Ecto neural progenitor cell (in vitro differentiated cells): Measurements from ENCODE around the gene KCNQ5.
"Not testable (repeated sequence)": the region's sequence is repeated elsewhere in the genome, so short reads cannot be mapped to it uniquely, and the experiment has no call there.

ENCODE experiments used
- DNase-seq: peaks from one replicate; pipeline ENCODE4 v3.0.0-alpha.2; 2018; ENCODE audit warnings: low spot score

The KCNQ5 gene

DNA sequence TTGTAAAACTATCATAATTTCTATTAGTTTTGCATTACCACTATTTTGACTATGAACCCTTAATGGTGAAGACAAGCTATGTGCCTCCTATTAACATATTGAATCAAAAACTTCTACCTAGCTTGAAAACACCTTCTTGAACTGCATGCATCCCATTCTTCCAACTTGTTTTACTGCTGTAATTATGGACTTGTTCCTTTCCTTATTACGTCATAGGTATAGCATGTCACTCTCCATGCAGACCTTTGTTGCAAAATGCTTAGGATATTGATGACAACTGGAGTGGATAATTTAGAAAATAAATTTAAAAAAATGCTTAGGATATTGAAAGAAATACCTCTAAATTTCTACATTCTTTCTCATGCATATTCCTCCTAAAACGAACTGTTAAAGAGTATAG is 219.3 kb downstream of the KCNQ5 start:
- no peak for DNase-seq

DNA sequence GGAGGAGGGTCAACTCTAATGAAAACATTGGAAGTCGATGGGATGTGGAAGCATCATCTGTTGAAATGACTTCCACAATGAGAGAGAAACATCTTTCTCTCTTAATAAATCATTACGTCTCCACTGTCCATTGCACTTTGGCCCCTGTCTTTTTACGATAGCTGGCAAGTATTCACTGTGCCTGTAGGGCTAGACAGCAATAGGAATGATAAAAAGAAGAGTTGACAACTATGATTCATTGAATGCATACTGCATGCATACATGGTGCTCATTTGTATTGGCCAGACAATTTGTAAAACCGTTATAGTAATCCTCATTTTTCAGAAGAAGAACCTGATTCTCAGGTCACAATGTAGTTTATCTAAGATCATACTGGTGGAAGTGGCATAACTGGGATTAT is 220.3 kb downstream of the KCNQ5 start:
- no peak for DNase-seq

DNA sequence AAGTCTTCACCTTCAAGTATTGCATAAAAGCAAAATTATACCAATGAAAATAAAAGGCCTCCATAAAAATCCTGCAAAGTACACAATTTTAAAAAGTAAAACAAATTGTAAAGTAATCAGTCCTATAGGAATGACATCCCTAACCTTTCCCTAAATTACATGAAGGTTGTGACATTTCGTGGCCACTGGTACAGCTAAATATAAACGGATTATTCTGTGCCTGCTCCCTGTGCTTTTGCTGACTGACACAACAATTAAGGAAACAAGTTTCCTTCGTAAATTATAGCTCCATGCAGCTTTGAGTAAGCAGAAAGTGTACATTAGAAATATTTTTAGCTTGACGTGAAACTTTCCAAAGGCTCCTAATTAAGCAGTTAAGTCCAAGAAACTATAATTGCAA is 222.8 kb downstream of the KCNQ5 start:
- no peak for DNase-seq

DNA sequence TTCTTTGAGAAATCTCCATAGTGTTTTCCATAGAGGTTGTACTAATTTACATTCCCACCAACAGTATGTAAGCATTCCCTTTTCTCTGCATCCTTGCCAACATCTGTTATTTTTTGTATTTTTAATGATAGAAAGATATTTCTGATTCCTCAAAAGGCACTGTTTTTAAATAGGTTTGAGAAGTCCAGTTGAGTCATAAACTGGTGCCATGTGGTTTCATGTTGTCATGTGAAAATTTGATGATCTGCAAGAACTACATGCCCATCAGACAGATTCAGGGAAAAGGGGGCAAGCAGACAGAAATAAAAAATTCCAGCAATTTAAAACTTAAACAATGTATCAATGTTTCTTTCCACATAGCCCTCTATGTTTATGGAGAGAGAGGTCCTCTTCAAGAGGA is 227.5 kb downstream of the KCNQ5 start:
- DNase-seq = no peak

DNA sequence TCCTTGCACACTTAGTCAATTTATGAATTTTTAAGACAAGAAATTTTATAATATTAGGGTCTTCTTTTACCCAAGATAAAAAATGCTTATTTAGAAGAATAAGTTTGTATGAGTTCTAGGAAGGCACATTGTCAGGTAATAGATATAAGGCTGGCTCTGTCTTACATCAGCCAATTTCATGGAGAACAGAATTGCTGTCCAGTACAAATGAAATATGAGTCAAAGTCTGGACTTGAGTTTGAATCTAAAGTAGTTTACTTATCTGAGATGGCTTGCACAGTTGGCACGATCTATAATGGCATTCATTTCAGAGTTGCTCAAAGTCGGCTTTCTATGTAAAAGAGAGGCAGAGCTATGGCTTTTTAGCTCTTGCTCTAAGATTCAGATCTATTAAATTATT is 228.2 kb downstream of the KCNQ5 start:
- DNase-seq = no peak

DNA sequence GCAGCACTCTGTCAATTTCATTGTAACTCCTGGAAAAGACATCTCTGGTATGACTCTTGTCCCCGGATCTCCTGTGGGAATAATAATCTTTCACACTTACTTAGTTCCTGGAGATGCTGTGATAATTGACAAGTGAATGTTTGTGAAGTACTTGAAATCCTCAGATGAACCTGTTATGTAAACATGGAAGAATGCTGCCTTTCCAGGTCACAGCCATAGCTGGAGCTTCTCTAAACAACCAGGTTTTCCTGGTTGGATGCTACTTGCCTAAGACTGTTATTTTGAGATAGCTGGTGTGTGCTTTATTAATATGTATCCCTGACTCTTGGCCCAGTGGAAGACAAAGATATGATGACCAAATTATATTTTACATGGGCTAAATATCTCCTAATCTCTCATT is 228.6 kb downstream of the KCNQ5 start:
- no peak for DNase-seq

DNA sequence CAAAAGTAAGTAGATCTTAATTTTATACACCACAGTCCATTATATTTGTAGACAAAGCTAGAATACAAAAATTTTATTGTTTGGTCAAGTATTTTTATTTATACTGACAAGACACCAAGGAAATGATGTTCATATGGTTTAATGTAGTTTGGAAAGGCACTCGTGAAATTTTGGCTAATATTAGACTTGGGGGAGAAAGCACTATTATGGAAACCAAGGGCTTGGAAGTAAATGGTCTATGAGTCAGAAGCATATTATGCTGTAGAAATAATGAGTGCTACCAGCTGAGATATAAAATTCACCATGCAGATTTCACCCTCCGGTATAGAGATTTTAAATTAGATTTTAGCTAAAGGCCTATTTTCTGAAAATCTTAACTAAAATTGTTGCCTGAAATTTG is 233.6 kb downstream of the KCNQ5 start:
- DNase-seq = no peak

DNA sequence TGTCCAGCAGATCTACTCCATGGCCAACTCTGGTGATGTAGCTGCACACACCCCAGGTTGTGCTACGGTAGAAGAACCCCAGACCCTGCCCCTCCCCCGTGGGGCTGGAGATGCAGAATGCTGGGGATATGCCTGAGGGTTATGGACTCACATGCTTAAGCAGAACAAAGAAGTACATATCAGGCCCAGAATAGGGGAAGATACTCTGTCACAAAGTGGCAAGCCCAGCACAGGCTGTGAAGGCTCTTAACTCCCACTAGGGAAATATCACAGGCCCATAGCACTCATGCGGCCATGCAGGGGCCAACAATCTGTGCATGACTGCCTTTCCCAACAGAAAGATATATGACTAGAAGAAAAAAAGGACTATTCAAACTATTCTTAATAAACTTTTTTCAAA is 234.9 kb downstream of the KCNQ5 start:
- no peak for DNase-seq

DNA sequence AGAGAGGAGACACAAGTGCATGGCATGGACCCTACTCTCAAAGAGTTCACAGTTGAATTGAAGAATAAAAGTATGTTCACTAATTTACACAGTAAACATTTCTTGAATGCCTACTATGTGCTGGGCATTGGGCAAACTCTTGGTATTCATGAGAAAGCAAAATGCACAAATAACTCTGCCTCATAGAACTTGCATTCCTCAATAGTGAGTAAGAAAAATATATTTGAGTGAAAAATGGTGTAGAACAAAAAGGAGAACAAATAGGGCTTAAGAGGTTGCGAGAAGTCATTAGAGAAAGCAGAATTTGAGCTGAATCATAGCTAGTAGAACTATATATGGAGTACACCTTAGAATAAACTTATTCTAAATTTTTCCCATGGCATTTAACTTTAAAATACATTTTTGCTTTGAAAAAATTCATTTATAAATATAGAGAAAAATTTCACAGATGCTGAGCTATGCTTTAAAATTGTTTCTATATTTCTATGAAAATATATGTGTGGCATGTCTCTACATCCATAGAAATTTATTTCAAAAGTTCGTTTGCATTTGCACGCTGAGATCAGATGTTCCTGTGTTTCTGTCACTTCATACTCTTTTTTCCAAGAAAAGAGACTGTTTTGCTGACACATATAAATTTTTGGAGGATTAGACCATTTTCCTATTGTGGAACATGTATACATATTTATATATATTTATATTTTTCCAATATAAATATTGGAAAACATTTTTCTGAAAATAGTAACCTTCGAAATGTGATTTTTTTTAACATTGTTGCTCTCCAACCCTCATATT is 236.1 kb downstream of the KCNQ5 start:
- no peak for DNase-seq

DNA sequence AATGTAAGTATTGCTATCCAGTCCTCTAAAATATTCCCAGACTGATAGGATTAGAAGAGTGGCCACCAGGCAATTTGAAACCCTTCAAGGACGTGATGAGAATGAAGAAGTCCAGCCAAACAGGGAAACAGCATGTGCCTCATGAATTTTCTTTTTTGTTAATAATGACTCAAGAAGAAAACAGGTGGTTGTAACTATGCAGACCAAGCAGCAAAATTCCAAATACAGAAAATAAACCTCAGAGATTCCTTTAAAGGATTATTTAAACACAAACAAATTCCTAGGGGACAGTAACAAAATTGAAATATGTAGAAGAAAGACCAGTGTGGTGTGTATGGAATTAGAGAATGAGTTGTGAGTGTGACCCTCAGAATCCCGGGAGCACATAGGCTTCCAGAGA is 239.2 kb downstream of the KCNQ5 start:
- DNase-seq = no peak

DNA sequence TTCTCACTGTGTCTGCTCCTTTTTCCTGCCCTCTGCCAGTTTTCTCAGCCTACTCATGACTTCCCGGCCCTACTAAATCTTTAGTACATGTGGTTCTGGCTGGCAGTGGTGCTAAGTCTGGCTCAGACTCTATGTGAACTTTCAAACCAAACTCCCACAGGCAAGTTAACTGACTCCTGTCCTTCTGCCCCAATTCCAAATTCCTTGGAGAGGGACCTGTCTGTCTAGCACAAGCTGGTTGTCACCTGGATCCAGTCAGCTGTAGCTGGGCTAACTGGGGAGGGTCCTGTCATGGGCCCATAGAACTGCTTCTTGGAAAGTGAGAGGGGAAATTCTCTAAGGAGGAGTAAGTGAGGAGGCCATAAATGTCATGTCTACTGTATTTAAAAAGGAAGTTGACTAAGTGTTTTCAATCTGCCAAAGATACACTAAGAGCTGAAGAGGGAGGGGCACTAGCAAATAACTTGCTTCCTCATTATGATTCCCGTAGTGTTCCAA is 240.1 kb downstream of the KCNQ5 start:
- no peak for DNase-seq

DNA sequence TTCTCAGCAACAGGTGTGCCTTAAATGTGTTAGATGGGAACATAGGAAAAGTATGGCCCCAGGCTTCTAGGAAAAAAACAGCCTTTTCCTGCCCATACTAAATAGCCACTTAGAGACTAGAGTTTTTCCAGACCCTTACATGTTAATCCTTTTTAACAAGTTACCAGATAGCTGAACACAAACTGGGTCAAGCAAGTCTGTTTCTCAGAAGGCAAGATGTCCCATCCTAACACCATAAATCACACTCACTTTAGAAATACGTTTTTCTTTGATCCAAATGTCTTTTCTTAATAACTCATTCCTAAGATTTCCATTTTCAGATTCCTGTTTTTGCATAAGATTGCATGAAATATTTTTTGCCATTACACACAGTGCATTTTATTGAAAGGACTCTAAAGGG is 241.3 kb downstream of the KCNQ5 start:
- no peak for DNase-seq

DNA sequence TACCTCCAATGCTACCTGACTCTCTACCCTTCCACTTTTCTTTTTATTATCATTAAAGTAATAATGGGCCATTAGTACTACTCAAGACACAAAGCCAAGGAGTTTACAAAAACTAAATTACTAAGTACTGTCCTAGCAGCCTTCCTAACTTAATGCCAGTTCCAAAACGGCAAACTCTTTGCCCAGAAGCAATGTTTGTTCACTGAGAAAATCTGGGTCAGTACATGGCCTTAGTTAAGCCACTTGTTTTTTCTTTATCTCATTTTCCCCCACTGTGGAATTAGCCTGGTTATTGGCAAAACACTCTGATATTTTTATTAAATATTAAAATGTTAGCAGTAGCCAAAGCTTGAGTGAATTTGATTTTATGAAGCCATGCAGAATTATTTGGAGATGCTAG is 242.4 kb downstream of the KCNQ5 start:
- no peak for DNase-seq

DNA sequence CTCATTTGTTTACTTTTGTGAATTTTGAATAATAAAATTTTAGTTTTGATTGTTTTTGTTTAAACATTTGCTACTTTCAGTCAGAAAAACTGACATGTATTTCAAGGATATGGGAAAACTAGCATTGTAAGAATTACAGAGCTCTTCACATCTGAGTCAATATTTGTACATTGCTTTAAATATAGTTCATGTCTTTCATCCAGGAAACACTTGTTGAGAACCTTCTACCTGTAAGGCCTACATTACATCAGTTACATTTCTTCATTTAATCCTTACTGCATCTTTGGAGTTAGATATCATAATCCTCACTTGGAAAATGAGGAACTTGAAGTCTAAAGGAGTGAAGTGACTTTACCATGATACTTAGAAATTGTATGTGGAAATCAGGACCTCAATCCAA is 242.9 kb downstream of the KCNQ5 start:
- DNase-seq = no peak

DNA sequence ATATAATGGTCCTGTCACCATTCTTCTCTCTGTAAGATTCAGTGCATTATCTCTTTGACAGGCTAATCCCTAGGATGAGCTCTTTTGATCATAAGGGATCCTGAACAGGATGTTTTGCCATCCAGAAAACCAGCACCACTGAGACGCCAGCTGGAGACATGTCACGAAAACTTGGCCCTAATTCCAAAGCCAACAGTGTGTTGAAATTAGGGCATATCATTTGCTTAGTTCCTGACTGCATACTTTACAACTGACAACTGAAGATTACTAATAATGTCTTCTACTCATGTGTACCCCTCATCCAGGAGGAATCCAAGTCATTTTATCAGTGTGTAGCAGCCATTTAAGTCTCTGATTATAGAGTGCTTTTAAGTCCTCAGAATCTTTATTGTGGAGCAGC is 243.6 kb downstream of the KCNQ5 start:
- no peak for DNase-seq

DNA sequence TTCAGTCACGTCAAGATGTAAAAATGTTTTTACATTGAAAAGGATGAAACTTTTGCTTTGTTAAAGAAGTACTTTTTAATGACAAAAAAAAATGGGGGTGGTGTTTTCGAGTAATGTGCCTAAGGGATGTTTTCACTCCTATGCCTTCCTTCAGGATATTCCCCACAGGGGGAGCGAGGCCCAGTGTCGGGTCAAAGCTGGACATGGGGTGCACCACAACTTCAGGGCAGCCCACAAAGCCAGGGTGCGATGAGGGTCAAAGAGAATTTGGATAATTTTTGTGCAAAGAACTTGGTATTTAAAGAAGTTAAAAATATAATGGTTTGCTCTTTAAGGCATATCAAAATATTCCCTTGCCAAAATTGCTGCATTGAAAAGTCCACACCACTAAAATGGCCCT is 247.8 kb downstream of the KCNQ5 start:
- no peak for DNase-seq

DNA sequence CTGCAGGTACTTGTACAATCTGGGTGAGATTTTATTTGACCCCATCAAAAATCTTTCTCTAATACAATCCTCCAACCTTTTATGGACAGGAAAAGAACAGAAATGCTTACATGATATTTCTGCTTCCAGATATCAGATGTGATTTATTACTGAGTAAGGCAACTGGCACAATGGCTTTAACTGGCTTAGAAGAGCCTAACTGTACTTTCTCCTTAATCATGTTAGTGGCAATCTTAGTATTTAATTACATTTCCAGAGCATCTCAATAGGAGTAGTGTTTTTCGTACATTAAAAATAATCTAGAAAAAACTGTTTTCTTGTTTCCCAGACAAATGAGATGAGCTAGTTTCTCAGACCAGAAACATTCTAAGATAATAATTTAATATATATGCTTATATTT is 251.6 kb downstream of the KCNQ5 start:
- no peak for DNase-seq

DNA sequence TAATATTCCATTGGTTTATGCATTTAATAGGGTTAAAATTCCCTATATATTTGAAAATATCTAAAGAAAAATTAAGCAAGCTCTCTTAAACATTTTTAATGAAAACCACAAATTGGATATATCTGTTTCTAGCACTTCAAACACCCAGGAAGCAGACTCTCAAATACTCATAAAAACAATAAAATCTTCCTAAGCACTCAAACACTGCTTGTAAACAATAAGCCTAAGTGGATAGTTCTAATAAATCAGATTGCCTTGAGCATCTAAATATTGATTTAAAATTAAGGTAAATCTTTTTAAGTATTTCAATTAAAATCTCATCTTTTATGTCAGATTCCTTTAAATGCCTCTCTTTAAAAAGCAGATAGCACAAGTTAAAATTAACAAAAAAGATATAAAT is 254.4 kb downstream of the KCNQ5 start:
- DNase-seq = no peak

DNA sequence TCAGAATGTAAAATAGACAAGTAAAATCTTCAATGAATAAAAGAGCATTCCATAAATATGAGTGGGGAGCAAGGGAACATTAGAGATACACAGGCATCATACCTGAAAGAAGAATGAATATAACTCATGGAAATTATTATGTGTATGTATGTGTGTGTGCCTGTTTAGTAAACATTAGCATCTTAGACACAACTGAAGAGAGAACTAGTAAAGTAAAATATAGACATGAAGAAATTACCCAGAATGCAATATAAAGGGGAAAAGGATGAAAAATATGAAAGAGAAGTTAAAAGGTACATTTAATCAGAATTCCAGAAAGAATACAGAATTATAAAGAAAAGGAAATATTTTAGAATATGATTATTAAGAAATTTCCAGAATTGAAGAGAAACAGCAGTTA is 264.3 kb downstream of the KCNQ5 start:
- DNase-seq = no peak

DNA sequence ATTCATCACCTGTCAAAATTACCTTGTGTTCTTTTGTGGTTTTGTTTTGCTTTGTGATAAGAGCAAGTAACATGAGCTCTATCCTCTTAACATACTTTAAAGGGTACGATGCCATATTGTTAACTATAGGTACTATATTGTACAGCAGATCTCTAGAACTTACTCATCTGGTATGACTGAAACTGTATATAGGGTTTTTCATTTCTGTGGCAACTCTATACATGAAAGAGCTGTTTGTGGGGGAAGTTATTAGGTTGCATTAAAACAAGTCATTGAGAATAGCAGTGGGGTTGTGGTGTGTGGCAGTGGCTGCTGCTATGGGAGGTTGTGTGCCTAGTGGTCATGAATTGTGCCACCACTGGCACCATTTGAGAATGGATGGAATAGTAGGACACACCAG is 268.4 kb downstream of the KCNQ5 start:
- no peak for DNase-seq

DNA sequence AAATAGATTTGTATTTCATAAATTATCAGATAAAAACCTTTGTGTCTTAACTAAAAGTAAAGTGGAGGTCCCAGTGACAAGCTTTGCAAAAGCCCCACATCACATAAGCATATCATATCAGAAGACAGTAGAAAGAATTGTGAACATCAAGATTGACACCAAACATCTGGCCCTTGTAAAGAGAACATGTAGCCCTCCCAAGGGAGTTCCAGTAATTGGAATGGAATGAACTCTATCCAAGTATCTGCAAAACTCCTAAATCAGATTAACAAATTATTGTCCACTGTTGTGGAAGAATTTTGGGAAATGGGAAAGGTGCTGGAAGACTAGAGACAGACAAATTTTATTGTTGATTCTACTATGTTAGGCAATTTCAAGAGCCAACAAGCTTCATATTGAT is 268.8 kb downstream of the KCNQ5 start:
- DNase-seq = no peak

DNA sequence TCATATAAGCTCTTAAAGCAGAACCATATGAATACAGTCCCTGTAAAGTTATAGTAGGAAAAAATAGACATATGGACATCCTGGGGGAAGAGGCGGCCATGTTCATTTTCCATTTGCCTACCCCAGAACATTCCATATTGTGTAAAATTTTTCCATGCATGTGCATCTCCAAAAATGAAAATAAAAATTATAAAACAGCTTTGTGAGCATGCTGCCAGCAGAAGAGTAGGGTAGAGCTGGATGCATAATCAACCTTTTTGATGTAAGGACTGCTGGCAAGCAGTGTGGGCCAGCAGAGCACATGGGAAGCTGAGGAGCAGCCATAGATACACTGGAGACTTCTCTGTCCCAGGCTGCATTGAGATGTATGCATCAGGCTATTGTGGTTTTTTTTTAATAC is 271.0 kb downstream of the KCNQ5 start:
- no peak for DNase-seq

DNA sequence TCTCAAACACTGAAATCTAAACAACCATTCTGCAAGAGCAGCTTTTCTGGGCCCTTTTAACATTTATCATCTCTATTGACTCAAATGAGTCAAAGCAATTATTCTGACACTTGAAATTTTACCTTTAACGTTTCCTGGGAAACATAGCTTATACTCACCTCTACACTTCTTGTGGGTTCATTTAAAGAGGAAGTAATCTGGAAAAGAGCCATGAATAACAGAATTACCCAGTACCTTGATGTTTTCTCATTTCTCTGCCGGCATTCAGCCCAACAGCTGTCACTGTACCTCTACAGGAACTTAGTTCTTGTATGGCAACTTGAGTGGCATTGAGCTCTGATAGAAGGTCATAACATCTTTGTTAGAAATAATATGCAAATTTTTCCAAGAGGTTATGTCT is 272.2 kb downstream of the KCNQ5 start:
- no peak for DNase-seq

DNA sequence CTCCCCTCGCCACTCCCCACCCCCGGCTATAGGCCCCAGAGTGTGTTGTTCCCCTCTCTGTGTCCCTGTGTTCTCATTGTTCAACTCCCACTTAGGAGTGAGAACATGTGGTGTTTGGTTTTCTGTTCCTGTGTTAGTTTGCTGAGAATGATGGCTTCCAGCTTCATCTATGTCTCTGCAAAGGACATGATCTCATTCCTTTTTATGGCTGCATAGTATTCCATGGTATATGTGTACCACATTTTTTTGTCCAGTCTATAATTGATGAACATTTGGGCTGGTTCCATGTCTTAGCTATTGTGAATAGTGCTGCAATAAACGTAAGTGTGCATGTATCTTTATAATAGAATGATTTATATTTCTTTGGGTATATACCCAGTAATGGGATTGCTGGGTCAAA is 276.4 kb downstream of the KCNQ5 start:
- not testable (repeated sequence) for DNase-seq
